Stimulated activated CD4-positive, alpha-beta T cell treated with anti-CD3 and anti-CD28 coated beads, TNF-alpha, amount 100 ng/mL, for 48 hours (primary cell): Measurements from ENCODE around the gene HOXD3.
A peak's percentile ranks its signal among the peaks of the same experiment; 100 is the strongest.

Source experiments
- DNase-seq, 3 donors: peaks; one replicate each; pipeline ENCODE4 v3.0.0-alpha.2; 2020; ENCODE audit warnings: low read depth in 3 of 3

Gene HOXD3

GRCh38 chr2:176132205-176133171 lies 24.6 kb upstream of the HOXD3 start:
- no peak for DNase-seq

- no peak for DNase-seq
Measured at GRCh38 chr2:176133389-176133788, 23.7 kb upstream of the HOXD3 start.

GRCh38 chr2:176134035-176134434 lies 23.1 kb upstream of the HOXD3 start:
- DNase-seq = no peak

GRCh38 chr2:176135035-176135440 lies 22.1 kb upstream of the HOXD3 start:
- no peak for DNase-seq

- DNase-seq = no peak
Measured at GRCh38 chr2:176136374-176137251, 20.5 kb upstream of the HOXD3 start.

- DNase-seq = no peak
Measured at GRCh38 chr2:176137252-176137580, 19.9 kb upstream of the HOXD3 start.

- no peak for DNase-seq
Measured at GRCh38 chr2:176137906-176138305, 19.2 kb upstream of the HOXD3 start.

GRCh38 chr2:176138526-176138922 lies 18.6 kb upstream of the HOXD3 start:
- no peak for DNase-seq

- no peak for DNase-seq
Measured at GRCh38 chr2:176138923-176139660, 18.0 kb upstream of the HOXD3 start.

GRCh38 chr2:176139661-176140512 lies 17.2 kb upstream of the HOXD3 start:
- DNase-seq = no peak

GRCh38 chr2:176140513-176141317 lies 16.4 kb upstream of the HOXD3 start:
- DNase-seq = peak; percentile 27 to 65 (median 34)

- DNase-seq = no peak
Measured at GRCh38 chr2:176142281-176142680, 14.8 kb upstream of the HOXD3 start.

GRCh38 chr2:176145085-176145969 lies 11.8 kb upstream of the HOXD3 start:
- no peak for DNase-seq

- no peak for DNase-seq
Measured at GRCh38 chr2:176146101-176146500, 11.0 kb upstream of the HOXD3 start.

GRCh38 chr2:176146645-176147044 lies 10.5 kb upstream of the HOXD3 start:
- no peak for DNase-seq

- no peak for DNase-seq
Measured at GRCh38 chr2:176147210-176147799, 9.8 kb upstream of the HOXD3 start.

- DNase-seq = no peak
Measured at GRCh38 chr2:176147800-176148496, 9.2 kb upstream of the HOXD3 start.

GRCh38 chr2:176148751-176149421 lies 8.2 kb upstream of the HOXD3 start:
- DNase-seq = no peak
